Stimulated activated CD8-positive, alpha-beta memory T cell treated with anti-CD3 and anti-CD28 coated beads, Interleukin-15, amount 100 ng/mL, for 1 hour (primary cell): ENCODE measurements around the gene FCN2.

ENCODE experiments used
- DNase-seq: peaks from one replicate; pipeline ENCODE4 v3.0.0-alpha.2; 2020; ENCODE audit warnings: low read depth

The FCN2 gene

GRCh38 chr9:134888603-134889190 lies 8.1 kb downstream of the FCN2 start:
- no peak for DNase-seq

- no peak for DNase-seq
Observed at GRCh38 chr9:134889386-134890154, 9.0 kb downstream of the FCN2 start.

- no peak for DNase-seq
Observed at GRCh38 chr9:134890155-134890495, 9.5 kb downstream of the FCN2 start.

- no peak for DNase-seq
Observed at GRCh38 chr9:134891053-134891452, 10.4 kb downstream of the FCN2 start.

GRCh38 chr9:134891713-134892112 lies 11.1 kb downstream of the FCN2 start:
- DNase-seq, result no peak

- no peak for DNase-seq
Observed at GRCh38 chr9:134892221-134892620, 11.6 kb downstream of the FCN2 start.

- DNase-seq, result no peak
Observed at GRCh38 chr9:134892820-134893420, 12.3 kb downstream of the FCN2 start.

GRCh38 chr9:134894136-134894860 lies 13.7 kb downstream of the FCN2 start:
- DNase-seq, result no peak

- DNase-seq, result no peak
Observed at GRCh38 chr9:134895097-134895496, 14.5 kb downstream of the FCN2 start.

GRCh38 chr9:134895567-134895907 lies 14.9 kb downstream of the FCN2 start:
- no peak for DNase-seq

- DNase-seq, result no peak
Observed at GRCh38 chr9:134895908-134896833, 15.6 kb downstream of the FCN2 start.

GRCh38 chr9:134896834-134897583 lies 16.4 kb downstream of the FCN2 start:
- no peak for DNase-seq

GRCh38 chr9:134897584-134898170 lies 17.1 kb downstream of the FCN2 start:
- no peak for DNase-seq

GRCh38 chr9:134898319-134898718 lies 17.7 kb downstream of the FCN2 start:
- no peak for DNase-seq

- DNase-seq, result no peak
Observed at GRCh38 chr9:134899168-134899567, 18.6 kb downstream of the FCN2 start.

GRCh38 chr9:134899818-134900217 lies 19.2 kb downstream of the FCN2 start:
- DNase-seq, result no peak

- DNase-seq, result no peak
Observed at GRCh38 chr9:134902936-134903335, 22.3 kb downstream of the FCN2 start.

GRCh38 chr9:134908524-134909309 lies 28.1 kb downstream of the FCN2 start:
- no peak for DNase-seq

GRCh38 chr9:134909511-134910481 lies 29.2 kb downstream of the FCN2 start:
- DNase-seq, result no peak
